Measurements from ENCODE around the gene TLCD1.

Gene TLCD1

DNA sequence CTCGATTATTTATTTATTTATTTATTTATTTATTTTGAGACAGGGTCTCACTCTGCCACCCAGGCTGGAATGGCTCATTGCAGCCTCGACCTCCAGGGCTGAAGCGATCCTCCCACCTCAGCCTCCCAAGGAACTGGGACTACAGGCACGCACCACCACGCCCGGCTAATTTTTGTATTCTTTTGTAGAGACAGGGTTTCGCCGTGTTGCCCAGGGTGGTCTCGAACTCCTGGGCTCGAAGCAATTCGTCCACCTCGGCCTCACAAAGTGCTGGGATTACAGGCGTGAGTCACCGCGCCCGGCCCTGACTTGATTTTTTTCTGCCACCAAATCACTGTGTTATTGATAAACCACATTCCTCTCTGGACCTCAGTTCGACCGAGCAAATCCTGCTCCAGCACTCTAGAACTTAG, 7.0 kb downstream of the TLCD1 start:
- H3K4me3 ChIP-seq (replicated peaks; ENCODE audit: low read depth, low read length): peak overlapping the region; percentile 98
- DNase-seq (ENCODE audit: low read depth): no peak
- TF ChIP-seq, protein P1, sequence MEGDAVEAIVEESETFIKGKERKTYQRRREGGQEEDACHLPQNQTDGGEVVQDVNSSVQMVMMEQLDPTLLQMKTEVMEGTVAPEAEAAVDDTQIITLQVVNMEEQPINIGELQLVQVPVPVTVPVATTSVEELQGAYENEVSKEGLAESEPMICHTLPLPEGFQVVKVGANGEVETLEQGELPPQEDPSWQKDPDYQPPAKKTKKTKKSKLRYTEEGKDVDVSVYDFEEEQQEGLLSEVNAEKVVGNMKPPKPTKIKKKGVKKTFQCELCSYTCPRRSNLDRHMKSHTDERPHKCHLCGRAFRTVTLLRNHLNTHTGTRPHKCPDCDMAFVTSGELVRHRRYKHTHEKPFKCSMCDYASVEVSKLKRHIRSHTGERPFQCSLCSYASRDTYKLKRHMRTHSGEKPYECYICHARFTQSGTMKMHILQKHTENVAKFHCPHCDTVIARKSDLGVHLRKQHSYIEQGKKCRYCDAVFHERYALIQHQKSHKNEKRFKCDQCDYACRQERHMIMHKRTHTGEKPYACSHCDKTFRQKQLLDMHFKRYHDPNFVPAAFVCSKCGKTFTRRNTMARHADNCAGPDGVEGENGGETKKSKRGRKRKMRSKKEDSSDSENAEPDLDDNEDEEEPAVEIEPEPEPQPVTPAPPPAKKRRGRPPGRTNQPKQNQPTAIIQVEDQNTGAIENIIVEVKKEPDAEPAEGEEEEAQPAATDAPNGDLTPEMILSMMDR (IDR thresholded peaks at IDR 0.05; ENCODE audit: low read length, missing control alignments): no peak

DNA sequence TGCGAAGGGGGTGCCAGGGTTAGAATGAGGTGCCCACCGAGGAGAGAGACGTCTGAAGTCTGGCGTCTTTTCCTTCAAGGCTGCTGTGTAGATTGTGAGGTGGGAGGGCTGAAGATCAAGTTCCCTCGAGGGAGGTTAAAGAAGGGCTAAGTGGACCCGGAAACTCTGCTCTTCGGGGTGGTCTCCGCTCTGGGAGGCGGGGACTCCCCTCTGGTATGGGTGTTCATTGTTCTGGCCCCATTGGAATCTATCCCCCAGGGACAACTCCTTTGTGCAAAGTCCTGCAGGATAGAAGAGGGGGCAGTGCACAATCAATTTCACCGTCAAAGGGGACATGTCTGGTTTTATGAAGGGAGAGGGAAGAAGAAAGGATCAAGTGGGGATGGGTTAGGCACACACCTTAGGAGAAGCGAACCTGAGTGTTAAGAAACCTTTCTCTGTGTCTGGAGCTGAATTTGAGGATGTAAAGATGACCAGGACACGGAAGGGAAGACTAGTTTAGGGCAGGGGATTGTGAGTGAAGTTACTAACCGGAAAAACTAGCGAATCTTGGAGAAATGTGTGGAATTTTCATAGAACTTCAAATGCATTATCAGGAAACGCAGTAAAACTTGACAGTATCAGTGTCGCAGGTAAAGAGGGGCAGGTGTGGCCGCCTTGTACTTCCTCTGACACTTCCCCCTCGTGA, 7.6 kb downstream of the TLCD1 start:
- DNase-seq (ENCODE audit: low read depth): peak; percentile 52
- TF ChIP-seq, protein P1 (IDR thresholded peaks at IDR 0.05; ENCODE audit: low read length, missing control alignments): no peak
- H3K4me3 ChIP-seq (replicated peaks; ENCODE audit: low read depth, low read length): peak overlapping the region; percentile 98

DNA sequence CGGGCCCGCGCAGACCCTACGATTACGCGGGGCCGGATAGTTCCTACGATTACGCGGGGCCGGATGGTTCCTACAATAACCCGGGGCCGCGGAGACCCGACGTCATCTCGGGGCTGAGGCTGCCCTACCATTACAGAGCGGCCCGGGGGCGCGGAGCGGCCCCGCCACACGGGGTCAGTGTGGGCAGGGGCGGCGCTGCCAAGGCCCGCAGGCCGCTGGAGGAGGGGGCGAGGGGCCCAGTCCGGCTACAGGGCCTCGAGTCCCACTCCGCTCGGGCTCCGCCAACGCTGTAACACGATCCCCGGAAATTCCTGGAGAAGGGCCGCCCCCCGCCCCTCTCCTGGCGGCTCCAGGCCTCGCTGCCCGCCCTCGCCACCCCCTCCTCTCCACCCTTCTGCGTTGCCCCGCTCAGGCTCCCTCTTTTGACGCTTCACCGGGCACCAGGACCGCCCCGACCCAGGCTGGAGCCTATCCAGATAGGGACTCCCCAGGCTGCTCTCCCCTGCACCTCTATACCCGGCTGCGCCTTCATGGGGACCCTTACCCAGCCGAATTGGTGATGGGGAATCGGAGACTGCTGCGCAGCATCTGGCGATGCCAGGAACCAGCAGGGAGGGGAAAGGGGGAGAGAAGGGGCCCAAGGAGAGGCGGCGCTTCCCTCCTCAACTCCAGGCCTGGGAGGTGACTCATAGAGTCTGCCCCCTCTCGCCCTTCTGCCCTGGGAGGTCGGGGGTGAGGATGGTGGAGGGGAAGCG, 8.3 kb downstream of the TLCD1 start, which contains the start of gene RAB34:
RAB34 (minus strand) TSS at position 291 of the 755 bp plus-strand sequence. CDS start 602 bp downstream, outside the sequence.
- peak within 1 kb of the TSS; percentile 81 for H3K4me3 ChIP-seq (replicated peaks; ENCODE audit: low read depth, low read length)
- peak; percentile 91 for DNase-seq (ENCODE audit: low read depth)
- TF ChIP-seq, protein P1 (IDR thresholded peaks at IDR 0.05; ENCODE audit: low read length, missing control alignments): peak; percentile 2

DNA sequence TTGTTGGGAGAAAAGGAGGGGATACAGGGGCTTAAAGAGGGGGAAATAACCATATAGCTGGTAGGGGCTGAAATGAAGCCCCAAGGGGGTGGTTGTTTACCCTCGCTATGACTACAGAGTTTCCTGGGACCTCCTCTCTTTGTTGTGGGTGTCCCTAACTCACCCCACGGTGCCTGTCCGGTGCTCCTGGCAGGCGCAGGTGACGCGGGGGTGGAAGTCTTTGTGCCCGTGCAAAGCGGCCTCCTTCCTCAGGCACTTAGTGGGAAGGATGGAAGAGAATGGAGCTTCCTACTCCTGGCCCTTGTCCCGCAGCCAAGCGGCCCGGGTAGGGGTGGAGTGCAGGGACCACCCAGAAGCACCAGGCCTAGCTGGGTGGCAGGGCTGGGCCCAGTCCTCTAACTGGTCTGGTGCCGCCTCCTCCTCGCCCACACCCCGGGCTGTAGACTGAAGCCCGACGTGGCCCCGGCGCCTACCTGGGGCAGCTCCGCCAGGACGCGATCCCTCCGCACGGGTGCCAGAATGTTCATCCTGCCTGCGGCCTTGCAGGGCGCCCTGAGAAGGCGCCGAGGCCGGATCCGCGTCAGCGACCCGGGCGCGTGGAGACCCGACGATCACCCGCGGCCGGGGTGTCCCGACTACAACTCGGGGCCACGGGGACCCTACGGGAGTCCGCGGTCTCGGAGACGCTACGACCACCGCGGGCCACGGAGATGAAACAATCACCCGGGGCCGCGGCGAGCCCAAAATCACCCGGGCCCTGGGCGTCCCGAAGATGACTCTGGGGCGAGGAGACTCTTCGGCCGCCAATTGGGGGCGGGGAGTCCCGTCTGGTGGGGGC, 9.1 kb downstream of the TLCD1 start:
- peak overlapping the region; percentile 81 for H3K4me3 ChIP-seq (replicated peaks; ENCODE audit: low read depth, low read length)
- DNase-seq (ENCODE audit: low read depth): peak; percentile 44
- TF ChIP-seq, protein P1 (IDR thresholded peaks at IDR 0.05; ENCODE audit: low read length, missing control alignments): no peak

DNA sequence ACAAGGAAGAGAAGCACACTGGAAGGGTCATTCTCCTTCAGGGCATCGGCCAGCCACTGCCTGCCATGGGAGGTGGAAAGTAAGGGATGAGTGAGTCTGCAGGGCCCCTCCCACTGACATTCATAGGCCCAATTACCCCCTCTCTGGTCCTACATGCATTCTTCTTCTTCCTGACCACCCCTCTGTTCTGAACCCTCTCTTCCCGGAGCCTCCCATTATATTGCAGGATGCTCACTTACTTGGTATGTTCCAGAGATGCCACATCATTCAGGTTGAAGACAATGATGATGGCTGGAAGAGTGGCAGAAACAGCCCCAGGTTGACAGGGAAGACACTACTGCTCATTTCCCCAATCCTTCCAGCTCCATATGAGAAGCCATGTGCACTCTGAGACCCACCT, 10.8 kb downstream of the TLCD1 start:
- no peak overlapping the region for H3K4me3 ChIP-seq (replicated peaks; ENCODE audit: low read depth, low read length)
- TF ChIP-seq, protein P1 (IDR thresholded peaks at IDR 0.05; ENCODE audit: low read length, missing control alignments): no peak
- no peak for DNase-seq (ENCODE audit: low read depth)

DNA sequence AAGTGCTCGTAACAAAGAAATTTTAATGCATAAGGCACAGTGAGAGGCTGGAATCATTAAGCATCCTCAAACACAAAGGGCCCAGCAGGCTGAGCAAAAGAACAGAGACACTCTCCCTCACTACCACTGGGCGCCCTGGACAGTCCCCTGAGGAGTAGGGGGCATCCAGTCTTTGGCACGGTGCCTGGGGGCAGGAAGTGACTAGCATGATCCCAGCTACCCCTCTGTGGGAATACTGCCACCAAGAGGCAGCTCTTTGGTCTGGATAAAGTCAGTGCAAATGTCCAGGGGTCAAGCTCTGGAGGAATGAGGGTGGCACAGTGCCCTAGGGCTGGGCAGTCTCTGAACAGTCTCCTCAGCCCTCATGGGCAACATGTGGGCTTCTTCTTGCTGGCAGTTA, 11.8 kb downstream of the TLCD1 start:
- DNase-seq (ENCODE audit: low read depth): no peak
- TF ChIP-seq, protein P1 (IDR thresholded peaks at IDR 0.05; ENCODE audit: low read length, missing control alignments): no peak
- no peak overlapping the region for H3K4me3 ChIP-seq (replicated peaks; ENCODE audit: low read depth, low read length)
